AG04449 (cell line): ENCODE measurements around the gene CNN1.

Source experiments
- CTCF ChIA-PET: fragments of 350-600 bp; formaldehyde crosslinking; extraction: SDS; loops from one replicate; lab custom pipeline; 2021; ENCODE audit warnings: antibody characterized with exemption; lab: Yijun Ruan, JAX
- POLR2A ChIA-PET: fragments of 400-600, 350-600 bp; formaldehyde crosslinking; extraction: SDS; loops from one replicate; lab custom pipeline; 2020; ENCODE audit warnings: antibody characterized with exemption, inconsistent platforms; lab: Yijun Ruan, JAX
- DNase-seq: peaks from one replicate; pipeline ENCODE4 v3.0.0-alpha.2; 2010; ENCODE audit warnings: low read depth, low spot score
- H3K4me3 ChIP-seq: 2 replicates; pipeline ENCODE4 v1.5.1; 2011; ENCODE audit warnings: low read depth, mild to moderate bottlenecking, control low read depth, low read length
- CTCF ChIP-seq: IDR thresholded peaks from one replicate; pipeline ENCODE4 v1.5.1; 2011; ENCODE audit warnings: mild to moderate bottlenecking, moderate library complexity, low read length, control low read depth, inconsistent platforms; ENCODE audit not compliant: insufficient read depth; ENCODE audit errors: missing control alignments

The CNN1 gene

DNA sequence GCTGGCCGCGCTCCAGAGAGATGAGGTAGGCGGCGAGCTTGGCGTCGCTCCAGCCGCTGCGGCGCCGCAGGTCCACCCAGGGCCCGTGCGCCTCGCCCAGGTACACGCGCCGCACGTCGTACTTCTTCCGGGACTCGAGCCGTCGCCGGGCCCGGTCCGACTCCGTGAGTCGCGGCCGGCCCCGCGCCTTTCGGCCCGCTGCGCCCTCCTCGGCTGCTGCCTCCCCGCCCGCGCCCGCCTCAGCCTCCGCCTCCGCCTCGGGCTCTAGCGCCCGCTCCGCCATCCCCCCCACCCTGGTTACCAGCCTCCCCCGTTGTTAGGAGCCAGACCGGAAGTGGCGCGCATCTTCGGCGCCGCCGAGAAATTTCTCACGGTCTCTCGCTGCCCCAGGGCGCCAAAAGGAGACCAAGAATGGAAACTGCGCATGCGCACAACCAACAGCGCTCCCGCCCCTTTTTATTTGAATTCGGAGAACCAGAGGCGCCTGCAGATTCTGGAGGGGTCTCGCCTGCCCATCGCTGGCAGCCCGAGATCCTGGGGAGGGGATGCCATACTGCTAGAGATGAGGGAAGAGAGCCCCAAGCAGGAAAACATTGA is 33.0 kb upstream of the CNN1 start, which contains the start of gene ZNF653:
TSS of gene ZNF653 (minus strand) at position 336 of the 597 bp plus-strand sequence. CDS start at position 283, 53 bp downstream.
- DNase-seq, result no peak
- POLR2A ChIA-PET, result no interaction called here
- peak within 1 kb of the TSS; percentile 69 for H3K4me3 ChIP-seq
- CTCF ChIA-PET, result interaction anchor here (1.0 to 1.3 kb wide), 2 partner anchors 122 to 367 kb away, joined by 3 read pairs; no protein-coding TSS in a partner anchor
- TF ChIP-seq CTCF, result no peak

DNA sequence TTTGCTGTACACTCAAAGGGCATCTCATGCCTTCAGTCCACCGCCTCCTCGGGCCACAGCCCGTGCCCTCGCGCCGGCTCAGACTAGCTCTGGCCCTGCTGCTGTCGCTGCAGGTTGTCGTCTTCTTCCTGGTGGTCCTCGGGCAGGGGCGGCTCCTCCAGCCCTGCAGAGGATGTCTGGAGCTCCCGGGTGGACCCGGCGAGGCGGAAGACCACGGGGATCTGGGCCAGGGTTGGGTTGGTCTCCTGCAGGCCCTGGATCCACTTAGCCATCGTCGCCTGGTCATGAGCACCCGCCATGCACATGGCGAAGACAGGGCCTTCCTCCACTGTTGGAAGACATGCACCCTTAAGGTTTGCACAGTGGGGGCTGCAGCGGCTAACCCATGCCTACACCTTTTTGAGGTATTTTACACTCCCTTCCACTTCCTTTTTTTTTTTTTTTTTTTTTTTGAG is 32.5 kb upstream of the CNN1 start:
- ChIA-PET CTCF (interaction anchor here (1.3 kb wide), 1 partner anchor 368 kb away, joined by 3 read pairs; no protein-coding TSS in a partner anchor), POLR2A (no interaction called here)
- no peak for TF ChIP-seq CTCF
- peak overlapping the region; percentile 69 for H3K4me3 ChIP-seq
- DNase-seq, result no peak

DNA sequence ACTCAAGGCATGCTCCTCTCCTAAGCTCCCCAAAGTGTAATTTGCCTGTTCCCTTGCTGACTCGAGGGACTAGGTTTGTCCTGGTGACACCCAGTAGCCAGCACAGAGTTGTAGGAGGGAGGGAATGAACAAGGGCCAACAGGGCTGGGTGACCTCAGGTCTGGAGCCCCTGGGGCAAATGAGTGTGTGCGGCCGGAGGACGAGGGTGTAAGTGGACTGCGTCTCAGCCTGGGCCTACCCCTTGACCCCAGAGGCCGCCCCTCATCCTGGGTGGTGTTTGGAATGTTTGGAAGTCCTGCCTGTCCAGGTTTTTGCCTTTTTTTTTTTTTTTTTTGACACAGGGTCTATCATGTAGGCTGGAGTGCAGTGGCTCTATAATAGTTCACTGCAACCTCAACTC is 31.7 kb upstream of the CNN1 start:
- H3K4me3 ChIP-seq, result no peak overlapping the region
- POLR2A ChIA-PET, result no interaction called here
- CTCF ChIA-PET, result interaction anchor here (1.3 kb wide), 1 partner anchor 368 kb away, joined by 3 read pairs; no protein-coding TSS in a partner anchor
- no peak for DNase-seq
- TF ChIP-seq CTCF, result no peak

DNA sequence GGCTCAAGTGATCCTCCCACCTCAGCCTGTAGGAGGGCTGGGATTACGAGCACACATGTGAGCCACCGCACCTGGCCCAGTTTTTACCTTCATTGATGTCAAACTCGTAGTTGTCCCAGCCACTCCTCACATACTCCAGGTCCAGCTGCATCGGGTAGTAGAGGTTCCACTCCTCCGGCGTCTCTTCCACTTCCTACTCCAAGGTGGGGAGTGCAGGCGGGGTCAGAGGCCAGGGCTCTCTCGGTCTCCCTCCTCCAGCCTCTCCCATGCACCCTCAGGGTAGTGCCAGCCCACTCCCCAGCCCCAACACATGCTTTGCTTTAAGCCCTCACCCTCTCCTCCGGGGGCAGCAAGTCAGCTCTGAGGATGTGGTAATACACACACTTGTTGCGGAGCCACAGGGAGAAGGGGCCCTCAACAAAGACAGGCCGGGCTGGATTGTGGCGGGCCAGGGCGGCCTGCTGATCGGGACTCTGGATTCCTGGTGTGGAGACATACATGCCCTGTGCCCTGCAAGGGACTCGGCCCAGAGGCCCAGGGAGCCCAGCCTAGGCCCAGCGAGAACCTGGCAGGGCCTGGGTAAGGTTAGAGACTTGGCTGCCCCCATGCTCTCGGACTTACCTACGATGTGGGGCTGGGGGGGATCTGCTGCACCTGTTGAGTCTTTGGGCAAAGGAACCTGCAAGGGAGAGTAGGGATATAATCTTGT is 31.1 kb upstream of the CNN1 start:
- no peak for TF ChIP-seq CTCF
- no peak overlapping the region for H3K4me3 ChIP-seq
- DNase-seq, result no peak
- ChIA-PET POLR2A (no interaction called here), CTCF (no interaction called here)

DNA sequence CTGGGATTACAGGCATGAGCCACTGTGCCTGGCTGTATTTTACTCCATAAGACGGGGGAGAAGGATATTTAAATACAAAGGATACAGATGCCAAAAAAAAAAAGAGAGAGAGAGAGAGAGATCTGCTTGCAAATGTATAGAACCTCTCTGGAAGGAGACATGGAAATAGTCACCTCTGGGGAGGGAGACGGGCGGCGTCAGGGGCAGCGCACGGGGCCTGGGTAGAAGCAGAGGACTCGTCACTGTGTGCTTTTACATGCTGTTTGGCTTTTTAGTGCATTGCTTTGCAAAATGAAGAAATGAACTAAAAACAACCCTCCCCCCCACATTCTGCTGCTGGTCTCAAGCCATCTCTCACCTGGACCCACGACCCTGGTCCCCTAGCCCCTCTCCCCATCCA is 28.2 kb upstream of the CNN1 start:
- DNase-seq, result no peak
- TF ChIP-seq CTCF, result no peak
- CTCF ChIA-PET, result no interaction called here
- POLR2A ChIA-PET, result no interaction called here
- no peak overlapping the region for H3K4me3 ChIP-seq

- DNase-seq, result no peak
- CTCF ChIA-PET, result no interaction called here
- POLR2A ChIA-PET, result no interaction called here
Measured at GRCh38 chr19:11513946-11514345, 24.7 kb upstream of the CNN1 start.

More at GRCh38 chr19:11513946-11514345, 24.7 kb upstream of the CNN1 start:
- H3K4me3 ChIP-seq, result no peak overlapping the region
- TF ChIP-seq CTCF, result no peak
